Peyer's patch (tissue), 4 donors: Measurements from ENCODE around the gene DGKE.

Source experiments
- CTCF ChIP-seq, 6 experiments: fragments of 450-650 bp in 4 of 6; fragments of 200-600 bp in 2 of 6; sonication (generic) in 1 of 6; IDR thresholded peaks; one replicate each; pipeline ENCODE4 v1.5.1; 2017 to 2019; ENCODE audit warnings: antibody characterized with exemption in 6 of 6, mild to moderate bottlenecking in 3 of 6, moderate library complexity in 1 of 6
- POLR2A ChIP-seq, 2 donors: fragments of 450-650 bp; IDR thresholded peaks; one replicate each; pipeline ENCODE4 v1.5.1; 2017; ENCODE audit warnings: antibody characterized with exemption in 2 of 2, mild to moderate bottlenecking in 2 of 2, moderate library complexity in 2 of 2

- TF ChIP-seq CTCF (IDR thresholded peaks at IDR 0.05), result no peak
- TF ChIP-seq POLR2A (IDR thresholded peaks at IDR 0.05), result no peak
Measured at GRCh38 chr17:56786989-56787482, 46.9 kb upstream of the DGKE start.
